NB4 (cell line): Measurements from ENCODE around the gene SREK1IP1.

ENCODE experiments used
- CTCF ChIP-seq: IDR thresholded peaks from one replicate; pipeline ENCODE4 v1.5.1; 2012; ENCODE audit warnings: low read depth, low read length
- POLR2A ChIP-seq: IDR thresholded peaks from 2 replicates; pipeline ENCODE4 v1.6.1; 2011; ENCODE audit warnings: mild to moderate bottlenecking; ENCODE audit not compliant: insufficient read length; ENCODE audit errors: extremely low read depth
- TF ChIP-seq, protein P1 (sequence below): IDR thresholded peaks from 2 replicates; pipeline ENCODE4 v1.6.1; 2011; ENCODE audit warnings: low read depth, low read length

- TF ChIP-seq, protein P1, sequence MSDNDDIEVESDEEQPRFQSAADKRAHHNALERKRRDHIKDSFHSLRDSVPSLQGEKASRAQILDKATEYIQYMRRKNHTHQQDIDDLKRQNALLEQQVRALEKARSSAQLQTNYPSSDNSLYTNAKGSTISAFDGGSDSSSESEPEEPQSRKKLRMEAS = no peak
- TF ChIP-seq CTCF (no peak), POLR2A (no peak)
Observed at GRCh38 chr5:64765804-64766504, 2.5 kb downstream of the SREK1IP1 start.
